Posterior cingulate gyrus (tissue), 11 donors: Measurements from ENCODE around the gene FOXK1.
"Not testable (repeated sequence)": the region's sequence is repeated elsewhere in the genome, so short reads cannot be mapped to it uniquely, and the experiment has no call there.

Experiments used
- DNase-seq, 10 donors: peaks; one replicate each; pipeline versions ENCODE4 v3.0.0 to v3.0.0-alpha.2; 2020 to 2021; ENCODE audit warnings: mixed read lengths in 3 of 10
- intact Hi-C: fragments of 100-400 bp; cut with DNase I; formaldehyde crosslinking; loops from one replicate; pipeline ENCODE4 v1.15.1; 2023

The FOXK1 gene

GRCh38 chr7:4692622-4693021 lies 10.5 kb downstream of the FOXK1 start:
- intact Hi-C loops: not testable (repeated sequence)
- DNase-seq: peak in 1 of 10 donors; percentile 52

- DNase-seq: no peak
- intact Hi-C loops: no loop called here
These were observed 11.1 kb downstream of the FOXK1 start for GRCh38 chr7:4693152-4693551.

GRCh38 chr7:4693749-4694148 lies 11.7 kb downstream of the FOXK1 start:
- intact Hi-C loops: no loop called here

GRCh38 chr7:4694305-4694704 lies 12.2 kb downstream of the FOXK1 start:
- no peak for DNase-seq

More at GRCh38 chr7:4693749-4694148, 11.7 kb downstream of the FOXK1 start:
- DNase-seq: peak in 1 of 10 donors; percentile 30

GRCh38 chr7:4698707-4699275 lies 16.7 kb downstream of the FOXK1 start:
- intact Hi-C loops: no loop called here
- peak in 2 of 10 donors; percentile 14 to 22 for DNase-seq

More at GRCh38 chr7:4694305-4694704, 12.2 kb downstream of the FOXK1 start:
- intact Hi-C loops: no loop called here

GRCh38 chr7:4699841-4700240 lies 17.7 kb downstream of the FOXK1 start:
- intact Hi-C loops: no loop called here
- peak in 2 of 10 donors; percentile 10 to 76 for DNase-seq

GRCh38 chr7:4700577-4701235 lies 18.6 kb downstream of the FOXK1 start:
- DNase-seq: peak in 2 of 10 donors; percentile 86 to 87
- intact Hi-C loops: no loop called here

GRCh38 chr7:4702961-4703512 lies 20.9 kb downstream of the FOXK1 start:
- intact Hi-C loops: no loop called here
- peak in 3 of 10 donors; percentile 41 to 75 (median 69) for DNase-seq

GRCh38 chr7:4703532-4703931 lies 21.4 kb downstream of the FOXK1 start:
- intact Hi-C loops: no loop called here
- peak in 1 of 10 donors; percentile 58 for DNase-seq

- intact Hi-C loops: no loop called here
- DNase-seq: peak in 3 of 10 donors; percentile 59 to 78 (median 64)
These were observed 24.5 kb downstream of the FOXK1 start for GRCh38 chr7:4706384-4707216.

- intact Hi-C loops: no loop called here
- peak in 3 of 10 donors; percentile 73 to 81 (median 75) for DNase-seq
These were observed 25.2 kb downstream of the FOXK1 start for GRCh38 chr7:4707217-4707741.

- DNase-seq: peak in 3 of 10 donors; percentile 52 to 60 (median 55)
- intact Hi-C loops: no loop called here
These were observed 25.9 kb downstream of the FOXK1 start for GRCh38 chr7:4707980-4708411.

- intact Hi-C loops: no loop called here
- peak in 3 of 10 donors; percentile 61 to 73 (median 64) for DNase-seq
These were observed 27.1 kb downstream of the FOXK1 start for GRCh38 chr7:4709187-4709586.

GRCh38 chr7:4711093-4711492 lies 29.0 kb downstream of the FOXK1 start:
- intact Hi-C loops: no loop called here
- peak in 2 of 10 donors; percentile 46 to 69 for DNase-seq

GRCh38 chr7:4711634-4712033 lies 29.5 kb downstream of the FOXK1 start:
- peak in 2 of 10 donors; percentile 37 to 77 for DNase-seq
- intact Hi-C loops: no loop called here

GRCh38 chr7:4712281-4713182 lies 30.4 kb downstream of the FOXK1 start:
- intact Hi-C loops: no loop called here
- peak in 3 of 10 donors; percentile 8 to 28 (median 18) for DNase-seq

GRCh38 chr7:4713183-4713784 lies 31.2 kb downstream of the FOXK1 start:
- DNase-seq: peak in 1 of 10 donors; percentile 35
- intact Hi-C loops: no loop called here

- intact Hi-C loops: no loop called here
- peak in 1 of 10 donors; percentile 23 for DNase-seq
These were observed 32.1 kb downstream of the FOXK1 start for GRCh38 chr7:4714161-4714700.
